ENCODE data around the gene SFI1.

The SFI1 gene

DNA sequence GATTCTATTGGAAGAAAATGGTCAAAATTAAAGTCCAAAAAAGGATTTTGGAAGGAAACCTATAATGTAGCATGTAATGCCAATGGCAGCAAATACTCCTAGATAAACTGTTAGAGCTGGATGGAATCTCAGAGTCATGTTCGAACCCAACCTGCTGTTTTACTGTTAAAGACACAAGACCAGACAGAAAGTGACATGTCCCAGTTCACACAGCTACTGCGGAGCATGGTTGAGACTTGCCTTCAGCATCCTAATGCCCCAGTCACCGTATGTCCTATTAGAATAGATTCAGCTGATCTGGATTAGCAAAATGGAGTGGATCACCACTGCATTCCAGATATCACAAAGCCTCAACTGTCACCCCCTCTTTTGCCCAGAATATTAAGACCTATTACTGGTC, 150.7 kb downstream of the SFI1 start:
- H4K20me1 ChIP-seq (ENCODE audit: insufficient read depth, low read length) = no peaks in the 10 kb centered on the region
- H3K9ac ChIP-seq (ENCODE audit: low read depth, low read length) = no peak overlapping the region
- DNase-seq = no peak
- H3K4me3 ChIP-seq (ENCODE audit: low read depth in 1 of 2, low read length in 2 of 2) = no peak overlapping the region
- H3K4me2 ChIP-seq (ENCODE audit: insufficient read depth, low read length) = no peak overlapping the region
- peaks cover 49% of the 10 kb centered on the region for H3K36me3 ChIP-seq (ENCODE audit: insufficient read depth, low read length)
- H3K4me1 ChIP-seq (ENCODE audit: insufficient read depth, low read length) = no peaks in the 10 kb centered on the region
- no peaks in the 10 kb centered on the region for H3K27me3 ChIP-seq (ENCODE audit: insufficient read depth, low read length, poor library complexity)
- no peak for TF ChIP-seq EZH2 (IDR thresholded peaks at IDR 0.05; ENCODE audit: borderline replicate concordance, low read depth, low read length, severe bottlenecking)
- TF ChIP-seq, protein P1, sequence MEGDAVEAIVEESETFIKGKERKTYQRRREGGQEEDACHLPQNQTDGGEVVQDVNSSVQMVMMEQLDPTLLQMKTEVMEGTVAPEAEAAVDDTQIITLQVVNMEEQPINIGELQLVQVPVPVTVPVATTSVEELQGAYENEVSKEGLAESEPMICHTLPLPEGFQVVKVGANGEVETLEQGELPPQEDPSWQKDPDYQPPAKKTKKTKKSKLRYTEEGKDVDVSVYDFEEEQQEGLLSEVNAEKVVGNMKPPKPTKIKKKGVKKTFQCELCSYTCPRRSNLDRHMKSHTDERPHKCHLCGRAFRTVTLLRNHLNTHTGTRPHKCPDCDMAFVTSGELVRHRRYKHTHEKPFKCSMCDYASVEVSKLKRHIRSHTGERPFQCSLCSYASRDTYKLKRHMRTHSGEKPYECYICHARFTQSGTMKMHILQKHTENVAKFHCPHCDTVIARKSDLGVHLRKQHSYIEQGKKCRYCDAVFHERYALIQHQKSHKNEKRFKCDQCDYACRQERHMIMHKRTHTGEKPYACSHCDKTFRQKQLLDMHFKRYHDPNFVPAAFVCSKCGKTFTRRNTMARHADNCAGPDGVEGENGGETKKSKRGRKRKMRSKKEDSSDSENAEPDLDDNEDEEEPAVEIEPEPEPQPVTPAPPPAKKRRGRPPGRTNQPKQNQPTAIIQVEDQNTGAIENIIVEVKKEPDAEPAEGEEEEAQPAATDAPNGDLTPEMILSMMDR (IDR thresholded peaks at IDR 0.05; ENCODE audit: borderline replicate concordance, extremely low read depth, low read length, poor library complexity, severe bottlenecking) = no peak
- H2AFZ ChIP-seq (ENCODE audit: low read depth, low read length) = no peak overlapping the region
- ATAC-seq (ENCODE audit: insufficient read depth, low read depth) = no peak
- H3K79me2 ChIP-seq (ENCODE audit: insufficient read depth, low read length) = peaks cover 7% of the 10 kb centered on the region; the same call in 1 of the 2 replicates
- H3K27ac ChIP-seq (ENCODE audit: low read length) = no peak overlapping the region
- no peaks in the 10 kb centered on the region for H3K9me3 ChIP-seq (ENCODE audit: insufficient read depth, low read length, severe bottlenecking)

DNA sequence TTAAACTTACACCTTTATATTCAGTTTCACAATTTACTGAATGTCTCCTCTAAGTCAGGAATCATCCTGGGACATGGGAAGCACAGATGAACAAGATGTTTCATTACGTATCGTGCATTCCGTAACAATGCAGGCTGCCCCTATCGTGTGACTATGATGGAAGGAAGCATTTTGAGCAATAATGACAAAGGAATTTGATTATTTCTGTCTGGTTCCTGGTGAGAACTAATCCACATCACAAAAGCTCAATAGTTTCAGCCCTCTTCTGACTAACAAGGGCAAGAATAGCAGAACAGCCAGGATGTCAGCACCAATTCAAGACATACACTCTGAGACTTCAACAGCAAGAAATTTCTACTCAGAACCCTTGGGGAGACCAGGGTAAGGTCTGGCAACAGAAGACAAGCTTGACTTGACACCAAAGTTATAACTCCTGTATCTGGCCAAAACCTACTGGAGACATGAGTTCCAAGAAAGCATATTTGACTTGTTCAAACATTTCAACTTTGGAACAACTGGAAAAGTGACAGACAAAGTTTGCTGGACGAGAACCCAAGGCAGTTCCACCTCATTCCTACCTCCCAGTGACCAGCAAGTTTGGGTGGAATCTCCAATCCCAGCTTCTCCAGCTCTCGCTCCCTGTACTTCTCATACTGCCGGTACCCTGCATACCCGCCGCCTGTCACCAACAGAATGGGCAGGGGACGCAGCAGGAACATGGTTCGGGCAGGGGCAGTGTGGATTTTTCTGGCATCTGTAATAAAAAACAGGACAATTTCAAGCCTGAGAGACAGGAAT, 151.4 kb downstream of the SFI1 start:
- H3K4me1 ChIP-seq (ENCODE audit: insufficient read depth, low read length) = no peaks in the 10 kb centered on the region
- no peaks in the 10 kb centered on the region for H4K20me1 ChIP-seq (ENCODE audit: insufficient read depth, low read length)
- no peak overlapping the region for H3K4me3 ChIP-seq (ENCODE audit: low read depth in 1 of 2, low read length in 2 of 2)
- peaks cover 13% of the 10 kb centered on the region; the same call in 1 of the 2 replicates for H3K79me2 ChIP-seq (ENCODE audit: insufficient read depth, low read length)
- no peak overlapping the region for H3K4me2 ChIP-seq (ENCODE audit: insufficient read depth, low read length)
- H3K27ac ChIP-seq (ENCODE audit: low read length) = no peak overlapping the region
- no peak overlapping the region for H2AFZ ChIP-seq (ENCODE audit: low read depth, low read length)
- H3K9ac ChIP-seq (ENCODE audit: low read depth, low read length) = no peak overlapping the region
- no peaks in the 10 kb centered on the region for H3K9me3 ChIP-seq (ENCODE audit: insufficient read depth, low read length, severe bottlenecking)
- H3K27me3 ChIP-seq (ENCODE audit: insufficient read depth, low read length, poor library complexity) = no peaks in the 10 kb centered on the region
- TF ChIP-seq EZH2 (IDR thresholded peaks at IDR 0.05; ENCODE audit: borderline replicate concordance, low read depth, low read length, severe bottlenecking) = no peak
- TF ChIP-seq, protein P1 (IDR thresholded peaks at IDR 0.05; ENCODE audit: borderline replicate concordance, extremely low read depth, low read length, poor library complexity, severe bottlenecking) = no peak
- DNase-seq (no peak), ATAC-seq (ENCODE audit: insufficient read depth, low read depth) (no peak)
- peaks cover 45% of the 10 kb centered on the region for H3K36me3 ChIP-seq (ENCODE audit: insufficient read depth, low read length)

DNA sequence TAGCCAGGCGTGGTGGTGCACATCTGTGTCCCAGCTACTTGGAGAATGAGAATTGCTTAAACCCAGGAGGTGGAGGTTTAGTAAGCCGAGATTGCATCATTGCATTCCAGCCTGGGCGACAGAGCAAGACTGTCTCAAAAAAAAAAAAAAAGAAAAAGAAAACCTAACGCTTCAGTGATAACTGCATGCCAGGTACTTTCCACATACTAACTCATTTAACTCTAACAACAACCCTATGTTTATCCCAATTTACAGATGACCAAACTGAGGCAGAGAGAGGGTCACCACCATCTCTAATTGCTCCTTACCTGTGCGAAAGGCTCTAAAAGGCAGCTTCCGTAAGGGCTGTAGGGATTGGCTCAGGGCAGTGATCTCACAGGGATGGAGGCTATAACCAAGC, 154.1 kb downstream of the SFI1 start:
- no peak overlapping the region for H3K9ac ChIP-seq (ENCODE audit: low read depth, low read length)
- H4K20me1 ChIP-seq (ENCODE audit: insufficient read depth, low read length) = peaks cover 5% of the 10 kb centered on the region; the same call in 1 of the 2 replicates
- ATAC-seq (ENCODE audit: insufficient read depth, low read depth) = no peak
- no peaks in the 10 kb centered on the region for H3K9me3 ChIP-seq (ENCODE audit: insufficient read depth, low read length, severe bottlenecking)
- H3K4me2 ChIP-seq (ENCODE audit: insufficient read depth, low read length) = no peak overlapping the region
- no peaks in the 10 kb centered on the region for H3K27me3 ChIP-seq (ENCODE audit: insufficient read depth, low read length, poor library complexity)
- TF ChIP-seq, protein P1 (IDR thresholded peaks at IDR 0.05; ENCODE audit: borderline replicate concordance, extremely low read depth, low read length, poor library complexity, severe bottlenecking) = no peak
- TF ChIP-seq EZH2 (IDR thresholded peaks at IDR 0.05; ENCODE audit: borderline replicate concordance, low read depth, low read length, severe bottlenecking) = no peak
- H3K79me2 ChIP-seq (ENCODE audit: insufficient read depth, low read length) = peaks cover 33% of the 10 kb centered on the region
- DNase-seq = no peak
- H3K4me3 ChIP-seq (ENCODE audit: low read depth in 1 of 2, low read length in 2 of 2) = no peak overlapping the region
- no peaks in the 10 kb centered on the region for H3K4me1 ChIP-seq (ENCODE audit: insufficient read depth, low read length)
- no peak overlapping the region for H3K27ac ChIP-seq (ENCODE audit: low read length)
- no peak overlapping the region for H2AFZ ChIP-seq (ENCODE audit: low read depth, low read length)
- peaks cover 37% of the 10 kb centered on the region for H3K36me3 ChIP-seq (ENCODE audit: insufficient read depth, low read length)

All from DND-41 (cell line).